IMR-90 (cell line): Measurements from ENCODE around the gene SERPINA5. TPM values are rescaled to one million over a fixed set of nuclear protein-coding genes. Genes with fewer than 3 reads are reported as not detected.

Experiments used
- ATAC-seq: fragments of 200-7000 bp; cut with Tn5 transposase; 2 replicates; pipeline ENCODE4 v1.9.1; 2020; ENCODE audit warnings: low read depth, mild to moderate bottlenecking, moderate library complexity
- BruUV-seq: library from RNA; stranded (reverse); fragments of 400-500 nt; replicated peaks from 2 replicates; lab custom pipeline; 2021; lab: Mats Ljungman, UMichigan
- CTCF ChIA-PET: fragments of 300-600 bp; formaldehyde crosslinking; extraction: SDS; loops from one replicate; lab custom pipeline; 2021; ENCODE audit warnings: antibody characterized with exemption; lab: Yijun Ruan, JAX
- POLR2A ChIA-PET: fragments of 300-600 bp; sonication (Branson Sonifier 250); formaldehyde crosslinking; loops from one replicate; lab custom pipeline; 2022; ENCODE audit warnings: antibody characterized with exemption; ENCODE audit not compliant: unreplicated experiment; lab: Charles Lee
- DNase-seq: peaks from one replicate; pipeline ENCODE4 v3.0.0; 2013
- H2AFZ ChIP-seq: replicated peaks from 2 replicates; pipeline ENCODE3; 2013; ENCODE audit warnings: low read length, mild to moderate bottlenecking; ENCODE audit not compliant: poor library complexity
- H2AK5ac ChIP-seq: 2 replicates; pipeline ENCODE4 v1.6.1; 2013; ENCODE audit warnings: low read depth, low read length, inconsistent platforms
- H2AK9ac ChIP-seq: replicated peaks from 2 replicates; pipeline ENCODE3; 2013; ENCODE audit warnings: mild to moderate bottlenecking, low read depth, low read length, moderate library complexity; ENCODE audit not compliant: poor library complexity
- H2BK120ac ChIP-seq: 2 replicates; pipeline ENCODE4 v1.6.1; 2013; ENCODE audit warnings: low read depth, low read length, inconsistent platforms
- H2BK15ac ChIP-seq: 3 replicates; pipeline ENCODE4 v1.6.1; 2013; ENCODE audit warnings: low read depth, low read length, inconsistent platforms
- H2BK20ac ChIP-seq: 2 replicates; pipeline ENCODE4 v1.6.1; 2013; ENCODE audit warnings: low read depth, mild to moderate bottlenecking, inconsistent platforms, low read length, moderate library complexity
- H2BK5ac ChIP-seq: 2 replicates; pipeline ENCODE4 v1.6.1; 2013; ENCODE audit warnings: mild to moderate bottlenecking, low read depth, low read length, inconsistent platforms; ENCODE audit not compliant: poor library complexity, severe bottlenecking
- H3K14ac ChIP-seq: replicated peaks from 2 replicates; pipeline ENCODE4 v1.6.1; 2013; ENCODE audit warnings: low read depth, low read length, inconsistent platforms
- H3K18ac ChIP-seq: 2 replicates; pipeline ENCODE4 v1.6.1; 2013; ENCODE audit warnings: low read depth, low read length, control low read depth
- H3K23ac ChIP-seq: 2 replicates; pipeline ENCODE4 v1.6.1; 2013; ENCODE audit warnings: low read depth, low read length, inconsistent platforms
- H3K27ac ChIP-seq: 2 replicates; pipeline ENCODE4 v1.5.1; 2013; ENCODE audit warnings: mild to moderate bottlenecking, control low read depth, low read length; ENCODE audit not compliant: insufficient read depth
- H3K27me3 ChIP-seq: 2 replicates; pipeline ENCODE4 v1.6.1; 2013; ENCODE audit warnings: low read length; ENCODE audit not compliant: control insufficient read depth, insufficient read depth
- H3K36me3 ChIP-seq: 2 replicates; pipeline ENCODE4 v1.6.1; 2013; ENCODE audit warnings: low read length, mixed read lengths; ENCODE audit not compliant: control insufficient read depth, insufficient read depth
- H3K4ac ChIP-seq: 2 replicates; pipeline ENCODE4 v1.6.1; 2013; ENCODE audit warnings: low read depth, low read length, inconsistent platforms
- H3K4me1 ChIP-seq: 2 replicates; pipeline ENCODE4 v1.6.1; 2013; ENCODE audit warnings: low read length, mixed read lengths; ENCODE audit not compliant: control insufficient read depth, insufficient read depth
- H3K4me2 ChIP-seq: 2 replicates; pipeline ENCODE4 v1.6.1; 2013; ENCODE audit warnings: low read depth, mild to moderate bottlenecking, control low read depth, low read length, moderate library complexity
- H3K4me3 ChIP-seq: 2 replicates; pipeline ENCODE4 v1.5.1; 2013; ENCODE audit warnings: low read depth, mild to moderate bottlenecking, control low read depth, low read length, moderate library complexity; ENCODE audit not compliant: insufficient read depth
- H3K56ac ChIP-seq: 2 replicates; pipeline ENCODE4 v1.6.1; 2013; ENCODE audit warnings: low read length, inconsistent platforms; ENCODE audit not compliant: insufficient read depth; ENCODE audit errors: extremely low read depth
- H3K79me1 ChIP-seq, 2 experiments: 2 replicates each; pipeline ENCODE4 v1.6.1; 2013; ENCODE audit warnings: low read length in 2 of 2, inconsistent platforms in 1 of 2, low read depth in 1 of 2
- H3K9ac ChIP-seq: 2 replicates; pipeline ENCODE4 v1.6.1; 2013; ENCODE audit warnings: low read depth, low read length, control low read depth
- H3K9me1 ChIP-seq: 2 replicates; pipeline ENCODE4 v1.6.1; 2013; ENCODE audit warnings: low read length, inconsistent platforms; ENCODE audit not compliant: insufficient read depth
- H3K9me3 ChIP-seq: 2 replicates; pipeline ENCODE4 v1.6.1; 2013; ENCODE audit warnings: low read length; ENCODE audit not compliant: control insufficient read depth, insufficient read depth
- H4K20me1 ChIP-seq: 2 replicates; pipeline ENCODE4 v1.6.1; 2013; ENCODE audit warnings: low read length, inconsistent platforms; ENCODE audit not compliant: insufficient read depth
- H4K5ac ChIP-seq: 2 replicates; pipeline ENCODE4 v1.6.1; 2013; ENCODE audit warnings: mild to moderate bottlenecking, low read depth, low read length, control low read depth
- H4K8ac ChIP-seq, 2 experiments: 2 replicates each; pipeline ENCODE4 v1.6.1; 2013; ENCODE audit warnings: low read depth in 2 of 2, low read length in 2 of 2, control low read depth in 1 of 2, inconsistent platforms in 1 of 2
- H4K91ac ChIP-seq: 2 replicates; pipeline ENCODE4 v1.6.1; 2013; ENCODE audit warnings: low read depth, low read length, inconsistent platforms; ENCODE audit not compliant: insufficient read depth
- CEBPB ChIP-seq: IDR thresholded peaks from 2 replicates; pipeline ENCODE4 v1.6.1; 2012; ENCODE audit warnings: low read depth, low read length, improper control_type of control experiment
- MAFK ChIP-seq: IDR thresholded peaks from 2 replicates; pipeline ENCODE4 v1.6.1; 2012; ENCODE audit warnings: low read depth, low read length, improper control_type of control experiment
- NFE2L2 ChIP-seq: fragments of 150-350 bp; IDR thresholded peaks from 2 replicates; pipeline ENCODE4 v1.6.1; 2016; ENCODE audit warnings: low read depth, mild to moderate bottlenecking, low read length
- RFX5 ChIP-seq: IDR thresholded peaks from 2 replicates; pipeline ENCODE4 v1.8.0; 2012; ENCODE audit warnings: low read depth, mild to moderate bottlenecking, low read length, moderate library complexity
- WGBS, 2 experiments: methylation state at CpG; one replicate each; pipeline versions ENCODE4 v1.1.5 to v1.1.7; 2013; ENCODE audit warnings: missing lambda C conversion rate in 2 of 2; ENCODE audit not compliant: insufficient read length in 1 of 2; ENCODE audit errors: extremely low coverage in 2 of 2; 5-methylcytosine and 5-hydroxymethylcytosine counted together
- dilution Hi-C: fragments of 300-500 bp; cut with HindIII; formaldehyde crosslinking; loops from one replicate; pipeline ENCODE4 v1.14.3; 2018; ENCODE audit warnings: low sequenced_read_pairs; ENCODE audit not compliant: unreplicated experiment
- in situ Hi-C: fragments of 300-500 bp; cut with MboI; formaldehyde crosslinking; loops from 3 replicates; pipeline ENCODE4 v1.14.3; 2019; ENCODE audit warnings: low sequenced_read_pairs, inconsistent platforms, mixed read lengths
- intact Hi-C: fragments of 100-400 bp; cut with micrococcal nuclease; formaldehyde crosslinking; loops from 2 replicates; pipeline ENCODE4 v1.10.0; 2022
- polyA plus RNA-seq, 3 experiments: library from polyadenylated mRNA; depleted of rRNA; stranded (reverse); fragments of >200 nt; gene quantifications; 2 replicates each; pipeline ENCODE4 v1.2.3, GENCODE V29; 2012; ENCODE audit warnings: low replicate concordance in 1 of 3
- total RNA-seq: library from RNA; depleted of rRNA; stranded (reverse); fragments of >200 nt; gene quantifications from 2 replicates; pipeline ENCODE4 v1.2.3, GENCODE V29; 2012

The SERPINA5 gene
- total and polyA plus RNA-seq, 2 of the 4 experiments (the other 2 are of a cell fraction): not detected

- BruUV-seq: no TSS peak
- H2BK20ac ChIP-seq: no peak overlapping the region
- WGBS, 2 experiments: no CpG with 5 or more reads among the region's 4 CpGs
- H4K20me1 ChIP-seq: no peaks in the 10 kb centered on the region
- no peak for DNase-seq
- no peak overlapping the region for H2BK120ac ChIP-seq
- peaks cover 8% of the 10 kb centered on the region for H3K27me3 ChIP-seq
- H4K5ac ChIP-seq: no peak overlapping the region
- dilution Hi-C loops: no loop called here
- no peak overlapping the region for H2AK5ac ChIP-seq
- H3K27ac ChIP-seq: no peak overlapping the region
- no peaks in the 10 kb centered on the region for H3K36me3 ChIP-seq
- no peak overlapping the region for H2BK5ac ChIP-seq
- intact Hi-C loops: no loop called here
- H3K9ac ChIP-seq: no peak overlapping the region
- no peak overlapping the region for H3K23ac ChIP-seq
- in situ Hi-C loops: no loop called here
- no peak overlapping the region for H3K4me2 ChIP-seq
- no peak overlapping the region for H3K4ac ChIP-seq
- no peaks in the 10 kb centered on the region for H3K79me1 ChIP-seq
- H3K4me3 ChIP-seq: no peak overlapping the region
- no peaks in the 10 kb centered on the region for H3K9me1 ChIP-seq
- H4K8ac ChIP-seq: no peak overlapping the region
- H4K91ac ChIP-seq: no peak overlapping the region
- H3K14ac ChIP-seq: no peak overlapping the region
- no peak overlapping the region for H2BK15ac ChIP-seq
- H2AFZ ChIP-seq: no peak overlapping the region
- ChIA-PET CTCF (no interaction called here), POLR2A (no interaction called here)
- no peak for ATAC-seq
- no peak overlapping the region for H3K56ac ChIP-seq
- no peak overlapping the region for H2AK9ac ChIP-seq
- H3K18ac ChIP-seq: no peak overlapping the region
- TF ChIP-seq RFX5: no peak
- TF ChIP-seq MAFK: no peak
- TF ChIP-seq CEBPB: no peak
- TF ChIP-seq NFE2L2: no peak
- no peaks in the 10 kb centered on the region for H3K4me1 ChIP-seq
- H3K9me3 ChIP-seq: no peaks in the 10 kb centered on the region
Observed at GRCh38 chr14:94588311-94588710, 7.1 kb downstream of the SERPINA5 start.
